Neural cell (in vitro differentiated cells): ENCODE data around the gene IKZF1. TPM values are rescaled to one million over a fixed set of nuclear protein-coding genes. Genes with fewer than 3 reads are reported as not detected.

Source experiments
- H2AFZ ChIP-seq: fragments of 200-600, 300-800 bp; sonication (generic), shearing (Covaris generic); 2 replicates; pipeline ENCODE4 v1.6.0; 2014; ENCODE audit warnings: low read depth, mild to moderate bottlenecking, antibody characterized with exemption, low read length, moderate library complexity
- H3F3A ChIP-seq: fragments of 200-600 bp; shearing (Covaris generic); 2 replicates; pipeline ENCODE4 v1.6.1; 2016; ENCODE audit warnings: mild to moderate bottlenecking, moderate library complexity, mixed read lengths, antibody characterized with exemption, low read length; ENCODE audit not compliant: insufficient read depth, poor library complexity, severe bottlenecking
- H3K27ac ChIP-seq: fragments of 200-600, 300-800 bp; sonication (generic), shearing (Covaris generic); 2 replicates; pipeline ENCODE4 v1.5.1; 2014; ENCODE audit warnings: mild to moderate bottlenecking, low read length, moderate library complexity
- H3K27me3 ChIP-seq: fragments of 300-800, 200-600 bp; sonication (generic), shearing (Covaris generic); 2 replicates; pipeline ENCODE4 v1.6.0; 2014; ENCODE audit warnings: mild to moderate bottlenecking, low read depth, low read length, moderate library complexity; ENCODE audit not compliant: insufficient read depth
- H3K36me3 ChIP-seq: fragments of 300-800, 200-600 bp; sonication (generic), shearing (Covaris generic); 2 replicates; pipeline ENCODE4 v1.5.1; 2014; ENCODE audit warnings: mild to moderate bottlenecking, antibody characterized with exemption, low read length, moderate library complexity; ENCODE audit not compliant: insufficient read depth
- H3K4me2 ChIP-seq: fragments of 300-800, 200-600 bp; sonication (generic), shearing (Covaris generic); 2 replicates; pipeline ENCODE4 v1.6.0; 2014; ENCODE audit warnings: mild to moderate bottlenecking, low read length
- H3K4me3 ChIP-seq: fragments of 300-800, 200-600 bp; sonication (generic), shearing (Covaris generic); 2 replicates; pipeline ENCODE4 v1.5.1; 2014; ENCODE audit warnings: mild to moderate bottlenecking, low read length, moderate library complexity
- H3K79me2 ChIP-seq: fragments of 200-600 bp; shearing (Covaris generic); replicated peaks from 2 replicates; pipeline ENCODE4 v1.6.0; 2014; ENCODE audit warnings: mild to moderate bottlenecking, low read length, moderate library complexity; ENCODE audit not compliant: insufficient read depth
- H3K9ac ChIP-seq: fragments of 300-800, 200-600 bp; sonication (generic), shearing (Covaris generic); 2 replicates; pipeline ENCODE4 v1.6.1; 2016; ENCODE audit warnings: mild to moderate bottlenecking, low read length, mixed read lengths
- H3K9me2 ChIP-seq: fragments of 200-600 bp; shearing (Covaris generic); 2 replicates; pipeline ENCODE4 v1.6.1; 2016; ENCODE audit warnings: mild to moderate bottlenecking, low read length, mixed read lengths; ENCODE audit not compliant: insufficient read depth
- H3K9me3 ChIP-seq: fragments of 200-600, 300-800 bp; sonication (generic), shearing (Covaris generic); 2 replicates; pipeline ENCODE4 v1.6.1; 2016; ENCODE audit warnings: mild to moderate bottlenecking, mixed run types, low read length, moderate library complexity, mixed read lengths
- H4K20me1 ChIP-seq: fragments of 200-600 bp; shearing (Covaris generic); 2 replicates; pipeline ENCODE4 v1.6.1; 2016; ENCODE audit warnings: mild to moderate bottlenecking, mixed run types; ENCODE audit not compliant: insufficient read depth
- CTCF ChIP-seq: fragments of 450-650 bp; IDR thresholded peaks from 2 replicates; pipeline ENCODE4 v1.5.1; 2014; ENCODE audit warnings: antibody characterized with exemption, mild to moderate bottlenecking, moderate library complexity; ENCODE audit not compliant: poor library complexity, severe bottlenecking
- EP300 ChIP-seq: fragments of 450-650 bp; conservative IDR thresholded peaks from 2 replicates; pipeline ENCODE4 v1.6.1; 2014; ENCODE audit warnings: antibody characterized with exemption, mild to moderate bottlenecking, moderate library complexity; ENCODE audit not compliant: poor library complexity, severe bottlenecking
- EZH2 ChIP-seq: fragments of 200-600, 300-800 bp; shearing (Covaris generic), sonication (generic); IDR thresholded peaks from 2 replicates; pipeline ENCODE4 v1.6.1; 2014; ENCODE audit warnings: antibody characterized with exemption, low read length, borderline replicate concordance, mild to moderate bottlenecking; ENCODE audit not compliant: insufficient read depth, poor library complexity, severe bottlenecking
- MXI1 ChIP-seq: fragments of 450-650 bp; conservative IDR thresholded peaks from 2 replicates; pipeline ENCODE4 v1.6.1; 2014; ENCODE audit warnings: antibody characterized with exemption, mild to moderate bottlenecking; ENCODE audit not compliant: poor library complexity, severe bottlenecking
- POLR2AphosphoS5 ChIP-seq: IDR thresholded peaks from 2 replicates; pipeline ENCODE4 v1.6.1; 2012
- SMC3 ChIP-seq: fragments of 450-650 bp; conservative IDR thresholded peaks from 2 replicates; pipeline ENCODE4 v1.6.1; 2014; ENCODE audit warnings: antibody characterized with exemption, mild to moderate bottlenecking, moderate library complexity; ENCODE audit not compliant: poor library complexity
- TAF1 ChIP-seq: IDR thresholded peaks from 2 replicates; pipeline ENCODE4 v1.6.1; 2012; ENCODE audit warnings: low read depth
- polyA plus RNA-seq: library from polyadenylated mRNA; depleted of rRNA; stranded (reverse); fragments of >200 nt; gene quantifications from 2 replicates; pipeline ENCODE4 v1.2.3, GENCODE V29; 2014
- TF ChIP-seq, protein P1 (sequence below): IDR thresholded peaks from 2 replicates; pipeline ENCODE4 v1.6.1; 2012; ENCODE audit warnings: borderline replicate concordance

Gene IKZF1
- polyA plus RNA-seq, 1 donor from 2014 or later: 0.24 TPM

GRCh38 chr7:50436133-50436806, 131.8 kb downstream of the IKZF1 start:
- Histone ChIP-seq H3K9ac (no peak overlapping the region), H3K36me3 (no peaks in the 10 kb centered on the region), H3K27me3 (no peaks in the 10 kb centered on the region), H3K4me3 (no peak overlapping the region), H3K9me3 (no peaks in the 10 kb centered on the region), H4K20me1 (no peaks in the 10 kb centered on the region), H2AFZ (no peak overlapping the region), H3K79me2 (no peaks in the 10 kb centered on the region), H3K9me2 (no peaks in the 10 kb centered on the region), H3K4me2 (no peak overlapping the region), H3K27ac (no peak overlapping the region), H3F3A (no peaks in the 10 kb centered on the region)
- TF ChIP-seq EZH2 (no peak), SMC3 (no peak), CTCF (no peak), EP300 (no peak), TAF1 (no peak), MXI1 (no peak), POLR2AphosphoS5 (no peak)
- TF ChIP-seq, protein P1, sequence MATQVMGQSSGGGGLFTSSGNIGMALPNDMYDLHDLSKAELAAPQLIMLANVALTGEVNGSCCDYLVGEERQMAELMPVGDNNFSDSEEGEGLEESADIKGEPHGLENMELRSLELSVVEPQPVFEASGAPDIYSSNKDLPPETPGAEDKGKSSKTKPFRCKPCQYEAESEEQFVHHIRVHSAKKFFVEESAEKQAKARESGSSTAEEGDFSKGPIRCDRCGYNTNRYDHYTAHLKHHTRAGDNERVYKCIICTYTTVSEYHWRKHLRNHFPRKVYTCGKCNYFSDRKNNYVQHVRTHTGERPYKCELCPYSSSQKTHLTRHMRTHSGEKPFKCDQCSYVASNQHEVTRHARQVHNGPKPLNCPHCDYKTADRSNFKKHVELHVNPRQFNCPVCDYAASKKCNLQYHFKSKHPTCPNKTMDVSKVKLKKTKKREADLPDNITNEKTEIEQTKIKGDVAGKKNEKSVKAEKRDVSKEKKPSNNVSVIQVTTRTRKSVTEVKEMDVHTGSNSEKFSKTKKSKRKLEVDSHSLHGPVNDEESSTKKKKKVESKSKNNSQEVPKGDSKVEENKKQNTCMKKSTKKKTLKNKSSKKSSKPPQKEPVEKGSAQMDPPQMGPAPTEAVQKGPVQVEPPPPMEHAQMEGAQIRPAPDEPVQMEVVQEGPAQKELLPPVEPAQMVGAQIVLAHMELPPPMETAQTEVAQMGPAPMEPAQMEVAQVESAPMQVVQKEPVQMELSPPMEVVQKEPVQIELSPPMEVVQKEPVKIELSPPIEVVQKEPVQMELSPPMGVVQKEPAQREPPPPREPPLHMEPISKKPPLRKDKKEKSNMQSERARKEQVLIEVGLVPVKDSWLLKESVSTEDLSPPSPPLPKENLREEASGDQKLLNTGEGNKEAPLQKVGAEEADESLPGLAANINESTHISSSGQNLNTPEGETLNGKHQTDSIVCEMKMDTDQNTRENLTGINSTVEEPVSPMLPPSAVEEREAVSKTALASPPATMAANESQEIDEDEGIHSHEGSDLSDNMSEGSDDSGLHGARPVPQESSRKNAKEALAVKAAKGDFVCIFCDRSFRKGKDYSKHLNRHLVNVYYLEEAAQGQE: no peak

GRCh38 chr7:50446542-50446960, 142.0 kb downstream of the IKZF1 start:
- no peak overlapping the region for H2AFZ ChIP-seq
- H3K4me2 ChIP-seq: no peak overlapping the region

More at GRCh38 chr7:50446542-50446960, 142.0 kb downstream of the IKZF1 start:
- H3K36me3 ChIP-seq: no peaks in the 10 kb centered on the region
- no peak overlapping the region for H3K9ac ChIP-seq
- no peak overlapping the region for H3K4me3 ChIP-seq
- no peaks in the 10 kb centered on the region for H3K79me2 ChIP-seq
- no peak for TF ChIP-seq SMC3
- TF ChIP-seq EZH2: no peak
- no peaks in the 10 kb centered on the region for H3F3A ChIP-seq
- H3K9me2 ChIP-seq: no peaks in the 10 kb centered on the region
- no peak overlapping the region for H3K27ac ChIP-seq
- no peaks in the 10 kb centered on the region for H3K9me3 ChIP-seq
- no peaks in the 10 kb centered on the region for H4K20me1 ChIP-seq
- no peaks in the 10 kb centered on the region for H3K27me3 ChIP-seq
